HUES6 (cell line): Measurements from ENCODE around the gene NAA50.

ENCODE experiments used
- H3K27ac ChIP-seq: 2 replicates; pipeline ENCODE4 v1.7.0; 2013; ENCODE audit warnings: low read depth, mild to moderate bottlenecking, low read length, inconsistent platforms
- H3K27me3 ChIP-seq: 2 replicates; pipeline ENCODE4 v1.6.1; 2013; ENCODE audit warnings: low read length; ENCODE audit not compliant: control insufficient read depth, insufficient read depth
- H3K36me3 ChIP-seq: 2 replicates; pipeline ENCODE4 v1.6.1; 2013; ENCODE audit warnings: low read length; ENCODE audit not compliant: control insufficient read depth, insufficient read depth
- H3K4me1 ChIP-seq: 2 replicates; pipeline ENCODE4 v1.6.1; 2013; ENCODE audit warnings: low read length; ENCODE audit not compliant: control insufficient read depth, insufficient read depth
- H3K4me3 ChIP-seq: 2 replicates; pipeline ENCODE4 v1.5.1; 2013; ENCODE audit warnings: low read depth, low read length
- H3K9ac ChIP-seq: one replicate; pipeline ENCODE4 v1.6.1; 2013; ENCODE audit warnings: mild to moderate bottlenecking, low read length
- H3K9me3 ChIP-seq: 2 replicates; pipeline ENCODE4 v1.6.1; 2013; ENCODE audit warnings: low read depth, low read length; ENCODE audit not compliant: control insufficient read depth, insufficient read depth

The NAA50 gene

DNA sequence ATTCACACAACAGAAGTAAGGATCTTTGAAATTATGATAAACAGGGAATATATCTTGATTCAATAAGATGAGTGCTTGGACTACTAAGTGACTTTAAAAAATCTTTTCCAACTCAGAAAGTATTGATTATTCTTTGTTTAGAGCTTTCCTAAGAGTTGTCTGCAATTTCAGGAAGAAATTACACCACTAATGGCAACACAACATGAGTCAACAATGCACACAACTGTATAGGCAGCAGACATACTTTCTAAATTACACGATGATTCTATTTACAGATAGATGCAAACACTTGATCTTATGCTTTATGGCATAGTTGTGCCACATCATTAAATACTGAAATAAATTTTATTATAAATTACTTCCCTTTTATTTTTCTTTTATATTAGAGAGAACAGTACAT, 4.4 kb downstream of the NAA50 start:
- no peak overlapping the region for H3K4me3 ChIP-seq
- peaks cover 33% of the 10 kb centered on the region for H3K4me1 ChIP-seq
- no peak overlapping the region for H3K9ac ChIP-seq
- H3K27ac ChIP-seq = no peak overlapping the region
- H3K36me3 ChIP-seq = no peaks in the 10 kb centered on the region; the same call in 1 of the 2 replicates
- no peaks in the 10 kb centered on the region for H3K27me3 ChIP-seq
- no peaks in the 10 kb centered on the region for H3K9me3 ChIP-seq

DNA sequence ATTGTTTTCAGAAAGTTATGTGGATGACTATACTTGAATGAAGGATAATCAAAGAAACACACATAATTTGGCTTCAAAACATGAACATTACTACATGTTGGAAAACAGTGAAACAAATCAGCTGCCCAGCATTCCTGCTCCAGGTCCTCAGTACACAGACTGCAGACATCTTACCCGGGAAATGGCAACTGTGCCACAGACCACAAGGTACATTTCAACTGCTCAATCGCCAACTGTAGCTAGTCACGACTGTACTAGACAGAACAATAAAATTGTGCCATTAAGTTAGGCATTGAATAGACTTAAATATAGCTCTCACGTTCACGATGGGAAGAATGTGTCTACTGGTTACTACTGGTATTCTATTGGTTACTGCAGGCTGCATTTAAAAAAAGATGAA, 5.0 kb downstream of the NAA50 start:
- H3K4me1 ChIP-seq = peaks cover 36% of the 10 kb centered on the region
- no peaks in the 10 kb centered on the region; the same call in 1 of the 2 replicates for H3K36me3 ChIP-seq

DNA sequence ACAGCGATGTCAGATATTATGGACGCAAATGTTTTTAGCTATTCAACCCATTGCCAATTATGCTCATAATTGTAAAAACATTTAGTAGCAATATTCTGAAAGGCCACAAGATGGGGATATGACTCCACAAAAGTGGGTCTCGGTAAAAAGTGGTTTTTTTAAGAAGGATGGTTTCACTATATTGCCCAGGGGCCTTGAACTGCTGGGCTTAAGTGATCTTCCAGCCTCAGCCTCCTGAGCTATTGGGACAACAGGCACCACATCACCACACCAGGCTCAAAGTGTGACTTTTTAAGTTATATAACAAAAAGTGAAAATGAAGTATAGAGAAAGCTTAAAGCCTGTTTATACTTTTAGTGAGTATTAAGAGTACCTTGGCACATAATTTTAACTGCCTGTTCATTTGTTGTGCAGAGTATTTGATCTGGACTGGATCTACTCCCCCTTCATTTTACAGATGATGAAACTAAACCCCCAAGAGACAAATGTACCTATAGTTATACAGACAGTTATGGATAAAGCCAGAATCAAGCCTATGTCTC, 9.4 kb downstream of the NAA50 start:
- H3K4me1 ChIP-seq = peaks cover 22% of the 10 kb centered on the region
- no peak overlapping the region for H3K27ac ChIP-seq
- no peaks in the 10 kb centered on the region for H3K36me3 ChIP-seq
- H3K9ac ChIP-seq = no peak overlapping the region
- no peaks in the 10 kb centered on the region for H3K27me3 ChIP-seq
- no peak overlapping the region for H3K4me3 ChIP-seq
- H3K9me3 ChIP-seq = no peaks in the 10 kb centered on the region

More for the DNA sequence above, 5.0 kb downstream of the NAA50 start:
- H3K9ac ChIP-seq = no peak overlapping the region
- no peaks in the 10 kb centered on the region for H3K9me3 ChIP-seq
- H3K27me3 ChIP-seq = no peaks in the 10 kb centered on the region
- no peak overlapping the region for H3K4me3 ChIP-seq
- no peak overlapping the region for H3K27ac ChIP-seq

DNA sequence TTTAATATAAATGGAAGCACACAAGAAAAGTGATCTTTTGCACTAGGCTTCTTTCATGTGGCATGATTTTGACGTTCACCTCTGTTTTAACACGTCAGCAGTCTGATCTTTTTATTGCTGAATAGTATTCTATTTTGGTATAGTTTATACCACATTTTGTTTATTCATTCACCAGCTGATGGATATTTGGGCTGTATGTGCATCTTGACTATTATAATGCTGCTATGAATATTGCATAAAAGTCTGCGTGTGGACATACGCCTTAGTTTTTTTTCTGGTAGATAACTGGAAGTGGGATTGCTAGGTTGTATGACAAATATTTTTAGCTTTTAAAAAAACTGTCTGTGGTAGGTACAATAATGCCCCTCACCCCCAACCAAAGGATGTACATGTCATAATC, 14.4 kb downstream of the NAA50 start:
- Histone ChIP-seq H3K4me1 (0 out of 2 replicates have a peak, but pooled peaks cover 5% of the 10 kb centered on the region), H3K36me3 (peaks cover 8% of the 10 kb centered on the region; the same call in 1 of the 2 replicates), H3K27ac (no peak overlapping the region)

DNA sequence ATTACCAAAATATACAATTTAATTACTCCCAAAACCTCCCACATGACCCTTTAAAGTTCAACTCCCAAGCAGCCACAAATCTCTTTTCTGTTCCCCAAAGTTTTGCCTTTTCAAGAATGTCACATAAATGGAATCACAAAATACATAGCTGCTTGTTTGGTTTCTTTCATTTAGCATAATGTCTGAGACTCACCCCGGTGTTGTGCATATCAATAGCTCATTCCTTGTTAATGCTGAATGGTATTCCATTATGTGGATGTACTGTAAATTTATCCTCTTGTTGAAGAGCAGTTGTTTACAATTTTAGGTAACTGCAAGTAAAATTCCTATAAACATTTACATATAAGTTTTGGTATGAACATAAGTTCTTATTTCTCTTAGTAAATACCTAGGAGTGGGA, 15.5 kb downstream of the NAA50 start:
- no peaks in the 10 kb centered on the region for H3K4me1 ChIP-seq
- no peak overlapping the region for H3K9ac ChIP-seq
- H3K4me3 ChIP-seq = no peak overlapping the region
- H3K9me3 ChIP-seq = no peaks in the 10 kb centered on the region
- peak overlapping the region; percentile 7; the same call in 1 of the 2 replicates for H3K27ac ChIP-seq
- no peaks in the 10 kb centered on the region for H3K27me3 ChIP-seq
- H3K36me3 ChIP-seq = peaks cover 8% of the 10 kb centered on the region; the same call in 1 of the 2 replicates

More for the DNA sequence above, 14.4 kb downstream of the NAA50 start:
- H3K4me3 ChIP-seq = no peak overlapping the region
- no peaks in the 10 kb centered on the region for H3K9me3 ChIP-seq
- H3K9ac ChIP-seq = no peak overlapping the region
- no peaks in the 10 kb centered on the region for H3K27me3 ChIP-seq

DNA sequence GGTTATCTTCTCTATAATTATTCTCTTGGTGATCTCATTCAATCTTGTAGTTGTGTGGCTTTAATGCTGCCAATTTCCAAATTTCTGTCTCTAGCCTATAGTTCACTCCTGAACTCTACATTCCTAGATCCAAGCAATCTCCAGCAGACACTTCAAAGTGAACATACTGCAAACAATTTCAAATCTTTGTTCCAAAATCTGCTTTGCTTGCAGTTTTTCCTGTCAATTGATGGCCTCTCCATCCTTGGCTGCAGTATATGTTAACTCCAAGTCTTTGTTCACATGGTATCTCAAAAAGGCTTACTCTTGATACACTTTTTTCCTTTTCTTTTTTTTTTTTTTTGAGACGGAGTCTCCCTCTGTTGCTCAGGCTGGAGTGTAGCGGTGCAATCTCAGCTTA, 17.4 kb downstream of the NAA50 start:
- H3K27me3 ChIP-seq = no peaks in the 10 kb centered on the region
- no peak overlapping the region for H3K9ac ChIP-seq
- no peaks in the 10 kb centered on the region for H3K4me1 ChIP-seq
- H3K36me3 ChIP-seq = peaks cover 8% of the 10 kb centered on the region; the same call in 1 of the 2 replicates
- H3K9me3 ChIP-seq = no peaks in the 10 kb centered on the region
- no peak overlapping the region for H3K4me3 ChIP-seq
- H3K27ac ChIP-seq = no peak overlapping the region

DNA sequence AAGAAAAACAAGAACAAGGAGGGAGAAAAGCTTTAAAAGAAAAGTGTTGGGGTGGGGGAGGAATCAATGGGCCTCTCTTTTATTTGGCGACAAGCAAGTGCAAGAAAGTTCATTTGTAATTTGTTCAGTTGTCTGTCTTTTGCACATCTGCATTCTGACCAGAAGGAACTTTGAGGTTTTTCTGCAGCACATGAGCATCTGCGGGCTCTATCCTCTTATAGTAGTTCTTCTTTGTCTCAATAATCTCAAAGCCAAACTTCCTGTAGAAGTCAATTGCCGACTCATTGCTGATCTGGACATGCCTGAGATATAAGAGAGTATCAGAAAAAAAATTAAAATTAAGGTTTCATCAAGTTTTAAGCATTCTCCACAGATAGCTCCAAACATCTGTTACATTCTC, 24.4 kb downstream of the NAA50 start:
- no peaks in the 10 kb centered on the region for H3K4me1 ChIP-seq
- no peak overlapping the region for H3K4me3 ChIP-seq
- no peak overlapping the region for H3K9ac ChIP-seq
- H3K36me3 ChIP-seq = peaks cover 56% of the 10 kb centered on the region
- no peaks in the 10 kb centered on the region for H3K27me3 ChIP-seq
- H3K9me3 ChIP-seq = no peaks in the 10 kb centered on the region
- H3K27ac ChIP-seq = no peak overlapping the region

DNA sequence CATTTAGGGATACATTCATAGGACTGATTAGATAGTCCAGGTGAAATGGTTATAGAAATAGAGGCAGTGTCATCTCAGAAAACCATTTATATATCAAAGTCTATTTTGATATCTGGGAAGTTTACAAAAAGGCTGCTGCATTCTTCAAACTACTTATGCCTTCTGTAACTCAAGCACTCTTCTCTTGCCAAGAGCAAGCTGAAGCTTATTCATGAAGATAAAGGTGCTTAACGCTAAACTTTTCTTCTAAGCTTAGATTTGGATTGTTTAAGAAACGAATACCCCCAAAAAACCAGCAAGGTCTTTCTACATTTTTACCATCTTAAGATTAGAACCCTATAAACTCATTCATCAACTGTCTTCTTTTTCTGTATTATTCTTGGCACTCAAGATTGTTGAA, 26.3 kb downstream of the NAA50 start:
- H3K4me1 ChIP-seq = no peaks in the 10 kb centered on the region
- no peak overlapping the region for H3K9ac ChIP-seq
- H3K4me3 ChIP-seq = no peak overlapping the region
- no peak overlapping the region for H3K27ac ChIP-seq
- no peaks in the 10 kb centered on the region for H3K27me3 ChIP-seq
- peaks cover 56% of the 10 kb centered on the region for H3K36me3 ChIP-seq
- H3K9me3 ChIP-seq = no peaks in the 10 kb centered on the region

DNA sequence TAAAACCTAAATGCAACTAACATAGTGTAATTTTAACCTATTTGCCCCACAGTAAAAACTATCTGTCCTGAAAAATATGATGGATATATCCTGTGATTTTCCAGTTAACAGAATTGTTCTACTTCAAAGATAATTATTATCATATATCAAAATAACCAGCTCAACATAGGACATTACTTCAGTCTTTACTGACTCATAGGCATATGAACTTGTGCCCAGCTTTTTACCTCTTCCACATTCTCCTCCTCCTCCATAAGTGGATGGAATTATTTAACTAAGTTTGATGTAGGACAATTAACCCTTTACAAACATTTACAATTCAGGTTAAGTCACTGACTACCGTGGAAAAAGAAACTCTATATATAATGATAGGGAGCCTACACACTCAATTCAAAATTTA, 26.8 kb downstream of the NAA50 start:
- Histone ChIP-seq H3K4me1 (no peaks in the 10 kb centered on the region), H3K27ac (no peak overlapping the region), H3K9ac (no peak overlapping the region), H3K4me3 (no peak overlapping the region), H3K27me3 (no peaks in the 10 kb centered on the region), H3K36me3 (peaks cover 56% of the 10 kb centered on the region), H3K9me3 (no peaks in the 10 kb centered on the region)

DNA sequence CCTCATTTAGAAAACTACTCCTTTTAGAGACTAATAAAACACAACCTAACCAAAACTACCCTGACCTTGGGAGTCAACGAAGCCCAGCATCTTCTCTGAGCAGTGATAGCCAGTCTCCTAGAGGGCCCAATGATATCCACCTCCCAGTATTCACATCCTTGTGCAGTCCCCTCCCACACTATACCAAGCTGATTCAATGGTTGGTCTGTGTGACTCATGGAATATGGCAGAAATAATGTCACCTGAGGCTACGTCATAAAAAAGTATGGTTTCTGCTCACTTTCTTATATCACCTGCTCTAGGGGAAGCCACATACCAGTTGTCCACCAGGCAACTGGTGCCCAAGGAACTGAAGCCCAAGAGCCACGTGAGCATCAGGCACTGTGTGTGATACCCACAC, 28.2 kb downstream of the NAA50 start:
- Histone ChIP-seq H3K27ac (no peak overlapping the region), H3K27me3 (no peaks in the 10 kb centered on the region), H3K4me1 (no peaks in the 10 kb centered on the region), H3K4me3 (no peak overlapping the region), H3K9ac (no peak overlapping the region), H3K36me3 (peaks cover 48% of the 10 kb centered on the region), H3K9me3 (no peaks in the 10 kb centered on the region)

DNA sequence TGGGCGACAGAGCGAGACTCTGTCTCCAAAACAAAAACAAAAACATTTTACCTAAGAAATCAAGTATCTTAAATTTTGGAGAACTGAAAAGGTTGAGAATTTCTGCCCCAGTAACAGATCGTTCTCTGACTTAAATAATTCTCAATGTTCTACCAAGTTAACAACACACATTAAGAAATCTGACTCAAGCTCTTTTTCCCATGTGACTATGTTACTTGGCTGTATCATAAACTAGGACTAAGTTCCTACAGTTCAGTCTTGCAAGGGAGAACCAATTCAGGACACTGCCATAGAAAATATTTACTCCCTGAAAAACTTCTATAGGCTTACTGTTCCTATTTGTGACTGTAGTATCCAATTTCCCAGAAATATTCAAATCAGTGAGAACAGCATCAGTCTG, 28.7 kb downstream of the NAA50 start:
- no peaks in the 10 kb centered on the region for H3K9me3 ChIP-seq
- no peak overlapping the region for H3K9ac ChIP-seq
- peaks cover 43% of the 10 kb centered on the region for H3K36me3 ChIP-seq

DNA sequence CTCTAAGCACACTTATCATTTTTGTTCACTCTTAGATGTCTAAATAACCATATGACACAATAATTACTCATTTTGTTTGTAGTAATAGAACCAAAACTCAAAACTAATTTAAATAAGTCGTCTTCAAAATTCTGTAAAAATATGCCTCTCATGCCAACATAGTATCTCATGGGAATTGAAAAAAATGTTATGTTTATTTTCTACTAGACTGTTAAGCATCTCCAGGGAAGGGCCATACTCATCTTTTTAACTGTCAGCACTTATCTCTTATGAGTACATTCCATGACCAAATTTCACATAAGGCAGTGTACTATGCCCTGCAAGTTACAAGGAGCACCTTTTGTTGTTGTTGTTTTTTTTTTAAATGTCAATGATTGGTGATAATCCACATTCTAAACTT, 31.3 kb downstream of the NAA50 start:
- no peaks in the 10 kb centered on the region for H3K4me1 ChIP-seq
- peaks cover 17% of the 10 kb centered on the region for H3K36me3 ChIP-seq
- H3K4me3 ChIP-seq = no peak overlapping the region
- H3K27me3 ChIP-seq = no peaks in the 10 kb centered on the region
- H3K9ac ChIP-seq = no peak overlapping the region
- no peak overlapping the region for H3K27ac ChIP-seq
- no peaks in the 10 kb centered on the region for H3K9me3 ChIP-seq

More for the DNA sequence above, 28.7 kb downstream of the NAA50 start:
- Histone ChIP-seq H3K4me1 (no peaks in the 10 kb centered on the region), H3K27ac (no peak overlapping the region), H3K27me3 (no peaks in the 10 kb centered on the region), H3K4me3 (no peak overlapping the region)
